Measurements from ENCODE around the gene APOC4.

APOC4 gene

GRCh38 chr19:44988896-44989556 is 47.0 kb downstream of the APOC4 start:
- no peak for DNase-seq (ENCODE audit: low read depth)

GRCh38 chr19:44990459-44990858 is 48.4 kb downstream of the APOC4 start:
- no peak for DNase-seq (ENCODE audit: low read depth)
- TF ChIP-seq CTCF (IDR thresholded peaks at IDR 0.05; ENCODE audit: low read depth, low read length, missing control alignments) = no peak
- H3K4me3 ChIP-seq (ENCODE audit: low read depth, low read length) = no peak overlapping the region

More at GRCh38 chr19:44988896-44989556, 47.0 kb downstream of the APOC4 start:
- no peak overlapping the region for H3K4me3 ChIP-seq (ENCODE audit: low read depth, low read length)
- TF ChIP-seq CTCF (IDR thresholded peaks at IDR 0.05; ENCODE audit: low read depth, low read length, missing control alignments) = peak; percentile 84

- no peak for DNase-seq (ENCODE audit: low read depth)
- TF ChIP-seq CTCF (IDR thresholded peaks at IDR 0.05; ENCODE audit: low read depth, low read length, missing control alignments) = no peak
- H3K4me3 ChIP-seq (ENCODE audit: low read depth, low read length) = no peak overlapping the region
Measured at GRCh38 chr19:44990966-44991365, 48.9 kb downstream of the APOC4 start.

GRCh38 chr19:44992336-44993163 is 50.5 kb downstream of the APOC4 start:
- DNase-seq (ENCODE audit: low read depth) = no peak
- no peak for TF ChIP-seq CTCF (IDR thresholded peaks at IDR 0.05; ENCODE audit: low read depth, low read length, missing control alignments)
- no peak overlapping the region for H3K4me3 ChIP-seq (ENCODE audit: low read depth, low read length)

GRCh38 chr19:44993526-44993925 is 51.5 kb downstream of the APOC4 start:
- no peak for DNase-seq (ENCODE audit: low read depth)
- TF ChIP-seq CTCF (IDR thresholded peaks at IDR 0.05; ENCODE audit: low read depth, low read length, missing control alignments) = no peak
- no peak overlapping the region for H3K4me3 ChIP-seq (ENCODE audit: low read depth, low read length)

GRCh38 chr19:44993926-44994537 is 52.0 kb downstream of the APOC4 start:
- H3K4me3 ChIP-seq (ENCODE audit: low read depth, low read length) = no peak overlapping the region
- no peak for TF ChIP-seq CTCF (IDR thresholded peaks at IDR 0.05; ENCODE audit: low read depth, low read length, missing control alignments)
- DNase-seq (ENCODE audit: low read depth) = no peak

All from GM12864 (cell line).